Stimulated activated naive B cell treated with anti-CD40 and anti-IgM and Interleukin-4, amounts not matched to agents 10 μg/mL and 1 μg/mL and 100 μg/mL, for 72 hours (primary cell): ENCODE results near the gene FHOD3.
"Not testable (repeated sequence)": the region's sequence is repeated elsewhere in the genome, so short reads cannot be mapped to it uniquely, and the experiment has no call there.

ENCODE experiments used
- ATAC-seq, 2 donors: fragments of 150-1000 bp; cut with Tn5 transposase; replicated peaks; 2 replicates each; pipeline ENCODE4 v1.10.0; 2021; ENCODE audit warnings: moderate library complexity in 1 of 2
- DNase-seq: peaks from one replicate; pipeline ENCODE4 v3.0.0; 2021
- H3K27ac Mint-ChIP-seq: one replicate; pipeline ENCODE4 v1.8.0; 2022; ENCODE audit warnings: mild to moderate bottlenecking, mixed read lengths
- H3K27me3 Mint-ChIP-seq, 2 donors: one replicate each; pipeline ENCODE4 v1.8.0; 2022; ENCODE audit warnings: mixed read lengths in 2 of 2
- H3K36me3 Mint-ChIP-seq, 2 donors: one replicate each; pipeline ENCODE4 v1.8.0; 2022; ENCODE audit warnings: mixed read lengths in 2 of 2, mild to moderate bottlenecking in 1 of 2
- H3K4me1 Mint-ChIP-seq, 2 donors: one replicate each; pipeline ENCODE4 v1.8.0; 2022; ENCODE audit warnings: mixed read lengths in 2 of 2, mild to moderate bottlenecking in 1 of 2
- H3K4me3 Mint-ChIP-seq, 2 donors: one replicate each; pipeline ENCODE4 v1.8.0; 2022; ENCODE audit warnings: mild to moderate bottlenecking in 2 of 2, mixed read lengths in 2 of 2, moderate library complexity in 1 of 2
- H3K9me3 Mint-ChIP-seq, 2 donors: one replicate each; pipeline ENCODE4 v1.8.0; 2022; ENCODE audit warnings: mixed read lengths in 2 of 2, mild to moderate bottlenecking in 1 of 2

FHOD3 gene

GRCh38 chr18:36461551-36461987 is 164.1 kb downstream of the FHOD3 start:
- ATAC-seq (no peak), DNase-seq (no peak)
- Mint-ChIP-seq H3K27me3 (peaks cover 0 to 8% of the 10 kb centered on the region in 2 donors), H3K27ac (no peak overlapping the region), H3K4me1 (no peaks in the 10 kb centered on the region), H3K9me3 (no peaks in the 10 kb centered on the region), H3K4me3 (no peak overlapping the region), H3K36me3 (no peaks in the 10 kb centered on the region)

- H3K27ac Mint-ChIP-seq, H3K4me1 Mint-ChIP-seq, H3K36me3 Mint-ChIP-seq, ATAC-seq, H3K4me3 Mint-ChIP-seq, H3K9me3 Mint-ChIP-seq, DNase-seq, H3K27me3 Mint-ChIP-seq: not testable (repeated sequence)
Measured at GRCh38 chr18:36463516-36463915, 166.0 kb downstream of the FHOD3 start.

- Mint-ChIP-seq H3K9me3 (no peaks in the 10 kb centered on the region), H3K27ac (no peak overlapping the region), H3K36me3 (no peaks in the 10 kb centered on the region), H3K27me3 (peaks cover 0 to 3% of the 10 kb centered on the region in 2 donors), H3K4me1 (no peaks in the 10 kb centered on the region), H3K4me3 (no peak overlapping the region)
- DNase-seq, result no peak
- ATAC-seq, result no peak
Measured at GRCh38 chr18:36464126-36464651, 166.7 kb downstream of the FHOD3 start.

- no peaks in the 10 kb centered on the region for H3K36me3 Mint-ChIP-seq
- H3K27me3 Mint-ChIP-seq, result peaks cover 0 to 3% of the 10 kb centered on the region in 2 donors
- H3K9me3 Mint-ChIP-seq, result no peaks in the 10 kb centered on the region
- H3K4me3 Mint-ChIP-seq, result no peak overlapping the region
- DNase-seq (no peak), ATAC-seq (no peak)
- H3K4me1 Mint-ChIP-seq, result no peaks in the 10 kb centered on the region
- no peak overlapping the region for H3K27ac Mint-ChIP-seq
Measured at GRCh38 chr18:36465276-36465675, 167.8 kb downstream of the FHOD3 start.

GRCh38 chr18:36465970-36466369 is 168.5 kb downstream of the FHOD3 start:
- peaks cover 0 to 3% of the 10 kb centered on the region in 2 donors for H3K27me3 Mint-ChIP-seq
- DNase-seq (no peak), ATAC-seq (no peak)
- H3K9me3 Mint-ChIP-seq, result no peaks in the 10 kb centered on the region
- H3K4me3 Mint-ChIP-seq, result no peak overlapping the region
- no peaks in the 10 kb centered on the region for H3K36me3 Mint-ChIP-seq
- H3K27ac Mint-ChIP-seq, result no peak overlapping the region
- no peaks in the 10 kb centered on the region for H3K4me1 Mint-ChIP-seq

GRCh38 chr18:36467614-36468013 is 170.1 kb downstream of the FHOD3 start:
- H3K27ac Mint-ChIP-seq, result no peak overlapping the region
- H3K27me3 Mint-ChIP-seq, result peaks cover 0 to 7% of the 10 kb centered on the region in 2 donors
- H3K4me3 Mint-ChIP-seq, result no peak overlapping the region
- H3K9me3 Mint-ChIP-seq, result no peaks in the 10 kb centered on the region
- no peaks in the 10 kb centered on the region for H3K36me3 Mint-ChIP-seq
- ATAC-seq (no peak), DNase-seq (no peak)
- H3K4me1 Mint-ChIP-seq, result no peaks in the 10 kb centered on the region

GRCh38 chr18:36468161-36468560 is 170.6 kb downstream of the FHOD3 start:
- no peak for ATAC-seq
- Mint-ChIP-seq H3K36me3 (no peaks in the 10 kb centered on the region), H3K27ac (no peak overlapping the region), H3K27me3 (peaks cover 0 to 8% of the 10 kb centered on the region in 2 donors), H3K9me3 (no peaks in the 10 kb centered on the region), H3K4me1 (no peaks in the 10 kb centered on the region), H3K4me3 (no peak overlapping the region)
- DNase-seq, result no peak

GRCh38 chr18:36469461-36469860 is 171.9 kb downstream of the FHOD3 start:
- DNase-seq (no peak), ATAC-seq (no peak)
- Mint-ChIP-seq H3K4me3 (no peak overlapping the region), H3K27me3 (peaks cover 5 to 6% of the 10 kb centered on the region in 2 donors), H3K9me3 (no peaks in the 10 kb centered on the region), H3K27ac (no peak overlapping the region), H3K4me1 (no peaks in the 10 kb centered on the region), H3K36me3 (no peaks in the 10 kb centered on the region)

- DNase-seq (no peak), ATAC-seq (peak in 1 of 2 donors; percentile 7)
- Mint-ChIP-seq H3K27me3 (peaks cover 8% of the 10 kb centered on the region in 2 donors), H3K27ac (no peak overlapping the region), H3K36me3 (no peaks in the 10 kb centered on the region), H3K4me1 (no peaks in the 10 kb centered on the region), H3K4me3 (no peak overlapping the region), H3K9me3 (no peaks in the 10 kb centered on the region)
Measured at GRCh38 chr18:36470896-36471295, 173.4 kb downstream of the FHOD3 start.

- H3K27ac Mint-ChIP-seq, result no peak overlapping the region
- H3K4me3 Mint-ChIP-seq, result no peak overlapping the region
- H3K27me3 Mint-ChIP-seq, result peaks cover 8% of the 10 kb centered on the region in 2 donors
- ATAC-seq (peak in 1 of 2 donors; percentile 7), DNase-seq (no peak)
- H3K9me3 Mint-ChIP-seq, result no peaks in the 10 kb centered on the region
- no peaks in the 10 kb centered on the region for H3K36me3 Mint-ChIP-seq
- no peaks in the 10 kb centered on the region for H3K4me1 Mint-ChIP-seq
Measured at GRCh38 chr18:36471393-36471792, 173.9 kb downstream of the FHOD3 start.

GRCh38 chr18:36476433-36476832 is 178.9 kb downstream of the FHOD3 start:
- Mint-ChIP-seq H3K9me3 (no peaks in the 10 kb centered on the region), H3K36me3 (no peaks in the 10 kb centered on the region), H3K4me1 (no peaks in the 10 kb centered on the region), H3K27ac (no peak overlapping the region), H3K27me3 (peaks cover 8% of the 10 kb centered on the region in 2 donors), H3K4me3 (no peak overlapping the region)
- DNase-seq (no peak), ATAC-seq (no peak)

- ATAC-seq (no peak), DNase-seq (no peak)
- no peaks in the 10 kb centered on the region for H3K36me3 Mint-ChIP-seq
- H3K4me1 Mint-ChIP-seq, result no peaks in the 10 kb centered on the region
- H3K4me3 Mint-ChIP-seq, result no peak overlapping the region
- no peaks in the 10 kb centered on the region for H3K9me3 Mint-ChIP-seq
- H3K27me3 Mint-ChIP-seq, result peaks cover 4 to 8% of the 10 kb centered on the region in 2 donors
- no peak overlapping the region for H3K27ac Mint-ChIP-seq
Measured at GRCh38 chr18:36477776-36478175, 180.3 kb downstream of the FHOD3 start.

GRCh38 chr18:36481201-36481657 is 183.7 kb downstream of the FHOD3 start:
- Mint-ChIP-seq H3K27ac (no peak overlapping the region), H3K4me1 (no peaks in the 10 kb centered on the region), H3K27me3 (peaks cover 0 to 7% of the 10 kb centered on the region in 2 donors), H3K9me3 (peaks cover 0 to 2% of the 10 kb centered on the region in 2 donors), H3K4me3 (no peak overlapping the region), H3K36me3 (no peaks in the 10 kb centered on the region)
- no peak for DNase-seq
- no peak for ATAC-seq

- Mint-ChIP-seq H3K27ac (no peak overlapping the region), H3K36me3 (no peaks in the 10 kb centered on the region), H3K4me1 (no peaks in the 10 kb centered on the region), H3K27me3 (peaks cover 4 to 7% of the 10 kb centered on the region in 2 donors), H3K9me3 (peaks cover 0 to 2% of the 10 kb centered on the region in 2 donors), H3K4me3 (no peak overlapping the region)
- ATAC-seq, result no peak
- no peak for DNase-seq
Measured at GRCh38 chr18:36481935-36482334, 184.4 kb downstream of the FHOD3 start.

GRCh38 chr18:36484591-36484990 is 187.1 kb downstream of the FHOD3 start:
- ATAC-seq (no peak), DNase-seq (no peak)
- H3K27ac Mint-ChIP-seq, result no peak overlapping the region
- H3K9me3 Mint-ChIP-seq, result peaks cover 0 to 2% of the 10 kb centered on the region in 2 donors
- peaks cover 7 to 11% of the 10 kb centered on the region in 2 donors for H3K27me3 Mint-ChIP-seq
- no peaks in the 10 kb centered on the region for H3K4me1 Mint-ChIP-seq
- H3K36me3 Mint-ChIP-seq, result no peaks in the 10 kb centered on the region
- no peak overlapping the region for H3K4me3 Mint-ChIP-seq
